Stimulated activated naive CD8-positive, alpha-beta T cell treated with anti-CD3 and anti-CD28 coated beads, Interleukin-15, amount 100 ng/mL, for 72 hours (primary cell): ENCODE measurements around the gene IRX6.

ENCODE experiments used
- ATAC-seq: fragments of 150-1000 bp; cut with Tn5 transposase; 2 replicates; pipeline ENCODE4 v1.10.0; 2021; ENCODE audit warnings: mild to moderate bottlenecking, moderate library complexity
- DNase-seq, 2 donors: peaks; one replicate each; pipeline ENCODE4 v3.0.0; 2021 to 2022
- H3K27ac Mint-ChIP-seq, 2 donors: one replicate each; pipeline ENCODE4 v1.8.0; 2022; ENCODE audit warnings: mild to moderate bottlenecking in 2 of 2, mixed read lengths in 2 of 2, moderate library complexity in 2 of 2
- H3K27me3 Mint-ChIP-seq: one replicate; pipeline ENCODE4 v1.8.0; 2022; ENCODE audit warnings: mixed read lengths
- H3K4me1 Mint-ChIP-seq: one replicate; pipeline ENCODE4 v1.8.0; 2022; ENCODE audit warnings: mild to moderate bottlenecking, mixed read lengths
- H3K4me3 Mint-ChIP-seq, 2 donors: one replicate each; pipeline ENCODE4 v1.8.0; 2022; ENCODE audit warnings: mild to moderate bottlenecking in 2 of 2, mixed read lengths in 2 of 2, moderate library complexity in 1 of 2
- H3K9me3 Mint-ChIP-seq, 2 donors: one replicate each; pipeline ENCODE4 v1.8.0; 2022; ENCODE audit warnings: mixed read lengths in 2 of 2

The IRX6 gene

DNA sequence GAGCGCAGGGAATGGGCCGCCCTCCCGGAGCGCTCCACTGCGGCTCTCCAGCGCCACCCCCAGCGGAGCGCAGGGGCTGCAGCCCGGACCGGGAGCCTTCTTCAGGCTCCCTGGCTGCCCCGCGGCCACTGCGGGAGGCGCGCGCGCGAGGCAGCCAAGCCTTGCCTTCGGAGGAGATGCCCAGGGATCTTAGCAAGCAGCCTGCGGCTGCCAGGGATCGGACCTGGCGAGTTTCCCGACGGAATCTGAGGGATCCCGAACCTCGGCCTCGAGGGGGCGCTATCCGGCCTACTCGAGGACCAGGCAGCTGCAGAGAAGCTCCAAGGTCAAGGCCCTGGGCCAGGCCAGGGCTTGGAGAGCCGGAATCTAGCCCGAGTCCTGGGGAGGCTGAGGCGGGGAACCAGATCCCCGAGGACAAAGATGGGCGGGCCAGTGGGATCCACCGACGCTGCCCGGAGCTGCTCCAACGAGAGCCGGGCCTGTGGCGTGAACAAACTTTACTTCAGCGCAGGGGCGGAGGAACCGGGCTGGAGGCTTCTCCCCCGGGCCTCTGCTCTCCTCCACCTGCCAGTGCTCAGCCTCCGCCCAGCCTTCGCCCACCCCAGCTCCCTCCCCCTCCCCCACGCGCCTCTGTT, at the start of gene IRX6:
IRX6 (plus strand) TSS at position 567 of the 635 bp plus-strand sequence. CDS start 889 bp downstream, outside the sequence.
- ATAC-seq (no peak), DNase-seq (no peak)
- H3K9me3 Mint-ChIP-seq = no peaks in the 10 kb centered on the region
- H3K4me1 Mint-ChIP-seq = peaks cover 9% of the 10 kb centered on the region
- no peak within 1 kb of the TSS for H3K27ac Mint-ChIP-seq
- no peak within 1 kb of the TSS for H3K4me3 Mint-ChIP-seq
- peaks cover 74% of the 10 kb centered on the region for H3K27me3 Mint-ChIP-seq

DNA sequence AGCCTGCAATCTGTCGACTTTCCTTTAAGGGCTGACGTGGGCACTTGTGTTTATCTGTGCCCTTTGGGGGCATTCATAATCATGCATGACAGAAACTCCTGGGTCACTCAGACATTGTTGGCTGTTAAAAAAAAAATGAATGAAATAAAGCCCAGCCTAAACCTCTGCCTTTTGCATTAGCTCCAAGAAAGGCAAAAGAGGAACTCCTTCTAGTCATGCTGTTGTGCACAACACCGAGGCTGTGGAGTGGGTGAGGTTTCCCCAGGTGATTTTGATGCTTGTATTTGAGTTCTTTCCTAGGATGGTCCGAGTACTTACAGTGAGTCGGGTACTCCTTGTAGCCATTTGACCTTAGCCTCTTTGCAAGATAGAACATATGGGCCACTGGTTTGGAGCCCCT, 49.6 kb upstream of the IRX6 start:
- Mint-ChIP-seq H3K4me1 (no peaks in the 10 kb centered on the region), H3K9me3 (no peaks in the 10 kb centered on the region), H3K4me3 (no peak overlapping the region), H3K27me3 (no peaks in the 10 kb centered on the region), H3K27ac (no peak overlapping the region)
- no peak for ATAC-seq
- no peak for DNase-seq

DNA sequence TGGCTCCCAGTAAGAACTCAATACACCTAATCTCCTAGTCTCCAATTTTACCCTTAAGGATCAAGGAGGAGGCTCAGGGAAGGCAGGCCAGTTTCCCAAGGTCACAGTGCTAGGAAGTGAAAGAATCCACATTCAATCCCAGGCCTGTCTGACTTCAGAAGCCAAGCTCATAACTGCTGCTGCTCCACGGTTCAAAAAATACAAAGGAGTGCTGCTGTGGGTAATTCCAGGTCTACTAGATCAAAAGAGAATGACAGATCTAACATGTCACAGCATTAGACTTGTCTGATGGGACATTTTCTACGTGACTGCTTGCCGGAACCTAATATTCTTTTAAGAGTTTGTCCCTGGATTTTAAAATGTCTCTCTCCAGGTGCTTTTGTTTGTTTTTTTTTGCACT, 48.8 kb upstream of the IRX6 start:
- DNase-seq (no peak), ATAC-seq (no peak)
- Mint-ChIP-seq H3K4me3 (no peak overlapping the region), H3K4me1 (no peaks in the 10 kb centered on the region), H3K27ac (no peak overlapping the region), H3K9me3 (no peaks in the 10 kb centered on the region), H3K27me3 (no peaks in the 10 kb centered on the region)

DNA sequence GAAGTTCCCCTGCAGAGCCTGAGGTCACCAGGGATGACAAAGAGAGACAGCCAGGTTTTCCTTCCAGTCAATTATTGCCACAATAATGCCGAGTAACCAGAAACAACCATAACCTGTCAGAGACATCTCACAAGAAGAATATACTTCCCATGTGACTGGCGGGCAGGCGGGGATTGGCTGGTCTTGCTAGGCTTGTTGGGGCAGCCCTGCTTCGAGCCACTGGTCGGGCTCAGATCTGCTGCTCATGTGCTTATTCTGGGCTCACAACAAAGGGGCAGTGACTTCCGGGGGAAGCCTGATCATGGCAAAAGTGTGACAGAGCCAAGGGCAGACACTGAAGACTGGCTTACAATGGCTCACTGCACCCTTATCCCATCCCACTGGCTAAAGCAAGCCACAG, 48.1 kb upstream of the IRX6 start:
- no peak overlapping the region for H3K4me3 Mint-ChIP-seq
- no peaks in the 10 kb centered on the region for H3K9me3 Mint-ChIP-seq
- DNase-seq (no peak), ATAC-seq (no peak)
- no peaks in the 10 kb centered on the region for H3K4me1 Mint-ChIP-seq
- no peaks in the 10 kb centered on the region for H3K27me3 Mint-ChIP-seq
- peak overlapping the region in 1 of 2 donors; percentile 13 for H3K27ac Mint-ChIP-seq

DNA sequence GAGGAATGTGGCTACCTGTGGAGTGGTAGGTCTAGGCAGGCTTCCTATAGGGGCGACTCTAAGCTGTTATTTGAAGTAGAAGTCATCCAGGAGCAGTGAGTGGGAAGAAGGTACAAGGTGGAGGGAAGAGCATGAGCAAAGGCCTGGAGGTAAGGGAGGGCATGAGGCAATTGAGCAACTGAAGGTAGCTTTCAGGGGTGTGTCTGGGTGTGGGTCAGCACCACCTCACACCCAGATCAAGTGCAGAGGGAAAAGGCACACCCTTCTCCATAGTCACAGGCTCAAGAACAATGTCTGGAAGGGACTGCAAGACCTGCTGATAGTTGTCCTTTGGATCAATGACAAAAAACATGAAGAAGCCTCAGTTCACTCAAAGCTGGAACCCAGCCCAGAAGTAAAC, 46.5 kb upstream of the IRX6 start:
- Mint-ChIP-seq H3K27ac (peak overlapping the region in 1 of 2 donors; percentile 88), H3K4me1 (no peaks in the 10 kb centered on the region), H3K27me3 (peaks cover 6% of the 10 kb centered on the region), H3K4me3 (no peak overlapping the region), H3K9me3 (no peaks in the 10 kb centered on the region)
- no peak for ATAC-seq
- no peak for DNase-seq

DNA sequence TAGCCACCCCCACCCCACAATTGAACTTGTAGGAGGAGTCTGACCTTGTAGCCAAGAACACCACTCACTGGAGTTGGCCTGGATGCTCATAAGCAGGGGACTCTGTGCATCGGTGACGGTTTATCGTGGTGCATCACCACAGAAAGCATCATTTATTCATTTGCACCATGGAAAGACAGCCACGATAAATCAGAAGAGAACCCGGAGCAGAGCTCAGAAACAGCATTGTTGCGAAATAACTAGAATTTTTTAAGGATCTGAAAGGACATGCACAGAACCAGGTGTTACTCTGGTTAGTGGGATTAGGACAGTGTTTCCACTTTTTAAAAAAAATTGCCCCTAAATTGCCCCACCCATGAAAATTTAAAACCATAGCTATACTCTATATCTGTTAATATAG, 44.4 kb upstream of the IRX6 start:
- ATAC-seq (no peak), DNase-seq (no peak)
- Mint-ChIP-seq H3K27ac (no peak overlapping the region), H3K27me3 (peaks cover 17% of the 10 kb centered on the region), H3K4me3 (no peak overlapping the region), H3K4me1 (no peaks in the 10 kb centered on the region), H3K9me3 (no peaks in the 10 kb centered on the region)

DNA sequence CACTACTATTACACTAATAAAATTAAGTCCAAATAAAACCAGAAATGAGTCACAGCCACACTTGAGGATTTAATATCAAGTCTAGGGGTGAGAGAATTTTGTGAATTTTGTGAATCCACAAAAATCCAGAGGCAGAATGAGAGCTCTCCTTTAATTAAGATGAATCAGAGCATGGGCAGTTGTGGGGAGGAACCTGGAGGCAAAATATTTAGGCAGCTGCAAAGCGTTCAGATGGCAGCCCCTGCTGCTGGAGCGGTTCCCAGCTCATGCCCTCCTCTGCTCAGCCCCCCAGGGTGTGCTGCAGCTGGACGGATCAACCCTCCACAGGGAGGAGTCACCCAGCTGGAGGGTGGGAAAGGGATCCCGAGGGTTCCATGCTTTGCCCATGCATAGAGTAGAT, 43.4 kb upstream of the IRX6 start:
- no peak for DNase-seq
- no peak for ATAC-seq
- no peak overlapping the region for H3K4me3 Mint-ChIP-seq
- no peaks in the 10 kb centered on the region for H3K4me1 Mint-ChIP-seq
- no peak overlapping the region for H3K27ac Mint-ChIP-seq
- peaks cover 23% of the 10 kb centered on the region for H3K27me3 Mint-ChIP-seq
- no peaks in the 10 kb centered on the region for H3K9me3 Mint-ChIP-seq

DNA sequence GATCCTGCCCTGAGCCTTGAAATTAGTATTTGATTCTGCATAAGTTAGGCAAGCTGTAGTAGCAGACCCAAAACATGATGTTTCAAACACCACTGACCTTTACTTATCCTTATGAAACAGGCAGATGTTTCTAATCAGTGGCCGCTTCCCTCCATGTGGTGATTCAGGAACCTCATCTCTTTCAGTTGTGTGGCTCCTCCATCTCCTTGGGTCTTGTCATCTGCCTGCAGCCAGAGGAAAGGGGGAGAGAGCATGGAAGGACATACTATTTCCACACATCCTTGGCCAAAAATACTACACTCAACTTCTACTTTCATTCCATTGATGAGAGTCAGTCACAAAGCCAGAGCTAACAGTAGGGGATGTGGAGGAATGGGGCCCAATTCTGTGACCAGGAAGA, 41.6 kb upstream of the IRX6 start:
- Mint-ChIP-seq H3K4me1 (no peaks in the 10 kb centered on the region), H3K27me3 (peaks cover 23% of the 10 kb centered on the region), H3K27ac (no peak overlapping the region), H3K9me3 (peaks cover 3 to 5% of the 10 kb centered on the region in 2 donors), H3K4me3 (no peak overlapping the region)
- DNase-seq (no peak), ATAC-seq (no peak)

DNA sequence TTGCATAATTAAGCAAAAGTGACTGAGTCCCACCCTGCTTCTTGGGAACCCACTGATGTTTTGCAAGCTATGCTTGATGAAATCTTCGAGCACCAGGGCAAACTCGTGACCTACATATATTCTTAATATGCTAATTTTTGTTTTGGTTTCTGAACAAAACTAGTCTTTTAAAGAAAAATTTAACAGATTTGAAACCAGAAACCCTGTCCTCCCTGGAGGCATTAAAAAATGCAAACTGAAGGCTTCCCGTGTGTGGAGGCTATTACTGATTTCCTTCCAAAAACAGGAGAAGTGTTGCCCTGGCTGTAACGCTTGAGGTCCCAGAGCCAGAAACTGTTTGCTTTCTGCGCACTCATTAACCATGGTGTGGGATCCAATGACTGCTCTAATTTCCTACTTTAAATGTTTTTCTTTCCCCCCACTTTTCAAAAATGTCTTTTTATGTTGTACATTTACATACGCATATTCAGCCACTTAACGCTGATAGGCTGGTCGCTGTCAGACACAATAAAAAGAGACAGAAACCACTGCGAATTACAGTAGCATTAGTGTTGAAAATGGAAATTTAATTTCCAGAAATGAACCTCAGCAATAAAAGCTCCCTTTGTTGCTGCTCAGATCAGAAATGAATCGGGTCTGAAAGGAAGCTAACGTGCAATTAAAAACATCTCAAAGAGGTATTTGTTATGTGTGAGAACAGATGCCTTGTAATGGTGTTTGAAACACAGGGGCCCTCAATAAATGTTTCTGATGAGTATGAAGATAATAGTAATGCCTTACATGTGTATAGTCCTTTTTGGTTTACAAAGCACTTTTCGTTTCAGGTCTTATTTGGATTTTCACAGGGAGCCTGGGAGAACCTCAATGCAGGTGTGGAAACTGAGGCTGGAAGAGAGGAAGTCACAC, 39.9 kb upstream of the IRX6 start:
- Mint-ChIP-seq H3K4me3 (no peak overlapping the region), H3K4me1 (no peaks in the 10 kb centered on the region), H3K27ac (no peak overlapping the region), H3K9me3 (peaks cover 5 to 7% of the 10 kb centered on the region in 2 donors), H3K27me3 (peaks cover 23% of the 10 kb centered on the region)
- no peak for DNase-seq
- no peak for ATAC-seq

DNA sequence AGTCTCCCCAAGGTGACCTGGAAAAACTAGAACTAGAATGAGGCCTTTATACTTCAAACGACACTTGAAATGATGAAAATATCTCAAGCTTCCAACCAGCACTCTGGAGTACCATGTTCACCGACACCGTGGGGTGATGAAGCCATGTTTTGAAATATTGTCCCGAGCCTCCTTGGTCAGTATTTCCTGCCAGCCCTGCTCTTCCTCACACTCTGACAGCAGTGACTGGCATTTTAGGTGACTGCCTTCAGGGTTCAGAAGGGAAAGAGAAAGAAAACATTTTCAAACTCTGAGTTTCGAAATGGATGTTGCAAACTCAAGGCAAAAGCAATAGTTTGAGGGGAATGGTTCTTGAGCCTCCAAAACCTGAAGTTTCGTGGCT, 39.3 kb upstream of the IRX6 start:
- Mint-ChIP-seq H3K4me1 (no peaks in the 10 kb centered on the region), H3K27ac (no peak overlapping the region), H3K9me3 (peaks cover 5 to 12% of the 10 kb centered on the region in 2 donors), H3K27me3 (peaks cover 23% of the 10 kb centered on the region), H3K4me3 (no peak overlapping the region)
- no peak for ATAC-seq
- no peak for DNase-seq

DNA sequence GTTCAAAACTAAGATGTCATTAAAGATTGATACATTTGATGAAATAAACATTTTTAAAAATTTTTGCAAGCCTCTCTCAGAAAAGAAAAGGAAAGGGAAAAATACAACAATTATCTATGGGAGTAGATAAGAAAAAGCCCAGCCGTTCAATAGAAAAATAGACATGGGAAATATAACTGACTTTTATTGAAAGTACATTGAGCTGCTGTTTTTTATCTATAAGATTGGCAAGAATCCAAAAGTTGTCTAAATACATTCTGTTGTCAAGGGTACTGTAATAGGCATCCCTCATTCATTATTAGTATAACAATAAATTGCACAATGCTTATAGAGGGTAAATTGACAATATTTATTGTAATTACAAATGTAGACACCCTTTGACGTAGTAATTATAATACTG, 38.4 kb upstream of the IRX6 start:
- no peak for ATAC-seq
- H3K27me3 Mint-ChIP-seq = peaks cover 23% of the 10 kb centered on the region

DNA sequence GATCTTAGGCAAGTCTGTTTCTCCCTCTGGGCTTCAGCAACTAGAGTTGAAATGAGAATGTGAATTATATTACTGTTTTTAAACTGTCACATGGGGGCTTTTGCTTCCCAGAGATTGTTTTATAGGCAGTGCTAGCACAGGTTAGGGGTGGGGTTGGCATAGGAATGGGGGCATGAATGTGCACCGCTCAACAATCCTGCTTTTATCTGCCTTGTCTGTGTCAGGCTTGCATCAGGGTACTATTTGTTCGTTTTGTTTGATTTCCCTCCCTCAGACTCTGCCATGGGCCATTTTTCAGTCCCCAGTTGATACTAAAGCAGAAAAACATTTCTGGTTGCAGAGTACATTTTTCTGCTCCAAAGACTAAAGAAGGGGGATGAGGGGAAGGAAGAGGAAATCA, 34.6 kb upstream of the IRX6 start:
- ATAC-seq = no peak

More for the DNA sequence above, 38.4 kb upstream of the IRX6 start:
- no peak overlapping the region for H3K27ac Mint-ChIP-seq
- no peak for DNase-seq
- no peak overlapping the region for H3K4me3 Mint-ChIP-seq
- peaks cover 5 to 12% of the 10 kb centered on the region in 2 donors for H3K9me3 Mint-ChIP-seq
- H3K4me1 Mint-ChIP-seq = no peaks in the 10 kb centered on the region

DNA sequence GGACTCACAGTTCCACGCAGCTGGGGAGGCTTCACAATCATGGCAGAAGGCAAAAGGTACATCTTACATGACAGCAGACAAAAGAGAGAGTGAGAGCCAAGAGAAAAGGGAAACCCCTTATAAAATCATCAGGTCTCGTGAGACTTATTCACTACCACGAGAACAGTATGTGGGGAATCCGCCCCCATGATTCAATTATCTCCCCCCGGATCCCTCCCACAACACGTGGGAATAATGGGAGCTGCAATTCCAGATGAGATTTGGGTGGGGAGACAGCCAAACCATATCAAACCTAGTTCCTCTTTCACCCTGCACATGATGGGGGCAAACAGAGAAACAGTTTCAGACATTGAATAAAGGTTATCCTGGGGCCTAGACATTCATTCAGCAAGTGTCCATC, 32.2 kb upstream of the IRX6 start:
- ATAC-seq (no peak), DNase-seq (no peak)
- H3K4me3 Mint-ChIP-seq = no peak overlapping the region
- peaks cover 11% of the 10 kb centered on the region for H3K27me3 Mint-ChIP-seq
- no peak overlapping the region for H3K27ac Mint-ChIP-seq
- H3K9me3 Mint-ChIP-seq = peaks cover 5 to 12% of the 10 kb centered on the region in 2 donors
- H3K4me1 Mint-ChIP-seq = no peaks in the 10 kb centered on the region

More for the DNA sequence above, 34.6 kb upstream of the IRX6 start:
- no peak overlapping the region for H3K4me3 Mint-ChIP-seq
- DNase-seq = no peak
- peaks cover 5 to 12% of the 10 kb centered on the region in 2 donors for H3K9me3 Mint-ChIP-seq
- H3K27me3 Mint-ChIP-seq = peaks cover 19% of the 10 kb centered on the region
- peak overlapping the region in 1 of 2 donors; percentile 10 for H3K27ac Mint-ChIP-seq
- H3K4me1 Mint-ChIP-seq = no peaks in the 10 kb centered on the region

DNA sequence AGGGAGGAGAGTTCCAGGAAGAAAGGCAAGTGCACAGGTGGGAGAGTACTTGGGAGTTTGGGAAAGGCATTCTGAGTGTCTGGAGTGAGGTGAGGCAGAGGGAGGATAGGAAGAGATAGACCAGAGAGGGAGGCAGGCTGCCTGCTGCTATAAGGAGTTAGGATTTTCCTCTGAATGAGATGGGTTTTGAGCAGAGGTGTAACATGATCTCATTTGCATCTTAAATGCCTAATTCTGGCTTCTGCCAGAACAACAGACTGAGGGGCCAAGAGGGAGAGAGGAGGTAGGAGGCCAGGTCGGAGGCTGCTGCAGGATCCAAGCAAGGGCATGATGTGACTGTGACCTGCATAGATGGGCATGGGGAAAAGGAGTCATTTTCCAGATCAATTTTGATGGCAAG, 31.5 kb upstream of the IRX6 start:
- peaks cover 3 to 10% of the 10 kb centered on the region in 2 donors for H3K9me3 Mint-ChIP-seq
- H3K4me3 Mint-ChIP-seq = no peak overlapping the region
- peak overlapping the region in 1 of 2 donors; percentile 0 for H3K27ac Mint-ChIP-seq
- H3K27me3 Mint-ChIP-seq = peaks cover 11% of the 10 kb centered on the region
- DNase-seq (no peak), ATAC-seq (no peak)
- no peaks in the 10 kb centered on the region for H3K4me1 Mint-ChIP-seq

DNA sequence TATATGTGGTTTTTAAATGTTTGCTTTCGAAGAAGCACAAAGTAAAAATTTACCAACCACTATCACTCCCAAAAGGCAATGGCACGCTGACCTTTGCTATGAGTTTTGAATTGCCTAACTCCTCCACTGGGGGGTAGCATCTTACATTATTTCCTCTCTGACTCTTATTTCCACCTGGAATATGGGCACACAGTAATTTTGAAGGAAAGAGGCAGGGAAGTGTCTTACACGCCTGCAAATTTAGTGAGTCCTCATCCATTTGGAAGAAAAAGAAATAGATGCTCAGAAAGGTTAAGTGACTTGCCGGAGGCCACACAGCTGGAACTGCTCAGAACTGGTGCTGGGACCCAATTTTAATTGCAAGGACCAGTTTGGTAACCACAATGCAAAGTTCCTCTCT, 29.9 kb upstream of the IRX6 start:
- H3K4me1 Mint-ChIP-seq = no peaks in the 10 kb centered on the region
- peaks cover 5 to 13% of the 10 kb centered on the region in 2 donors for H3K9me3 Mint-ChIP-seq
- H3K27ac Mint-ChIP-seq = no peak overlapping the region
- DNase-seq = no peak
- H3K27me3 Mint-ChIP-seq = peaks cover 19% of the 10 kb centered on the region
- ATAC-seq = no peak
- H3K4me3 Mint-ChIP-seq = no peak overlapping the region

DNA sequence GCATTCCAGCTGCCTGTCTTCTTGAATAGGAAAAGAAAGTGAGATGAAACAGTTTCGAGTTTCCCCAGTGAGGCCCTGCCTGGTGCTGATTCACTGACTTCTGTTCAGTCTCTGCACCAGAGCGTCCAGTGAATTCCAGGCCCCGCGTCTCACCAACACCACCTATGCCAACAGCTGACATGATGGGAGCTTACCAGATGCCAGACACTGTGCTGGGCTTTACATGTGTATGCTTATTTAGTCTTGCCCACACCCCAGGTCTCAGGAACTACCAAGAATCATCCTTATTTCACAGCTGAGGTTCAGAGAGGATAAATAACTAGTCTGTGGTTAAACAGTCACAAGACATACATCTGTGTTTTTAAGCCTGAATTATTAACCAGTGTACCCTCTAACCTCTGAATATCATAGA, 29.1 kb upstream of the IRX6 start:
- DNase-seq = no peak
- Mint-ChIP-seq H3K9me3 (peaks cover 5 to 8% of the 10 kb centered on the region in 2 donors), H3K27me3 (peaks cover 19% of the 10 kb centered on the region), H3K4me3 (no peak overlapping the region), H3K27ac (no peak overlapping the region), H3K4me1 (no peaks in the 10 kb centered on the region)
- ATAC-seq = no peak
